H9 (cell line): ENCODE measurements around the gene VSTM4. TPM values are rescaled to one million over a fixed set of nuclear protein-coding genes. Genes with fewer than 3 reads are reported as not detected.

ENCODE experiments used
- DNase-seq: peaks from one replicate; pipeline ENCODE4 v3.0.0-alpha.2; 2017
- H2AFZ ChIP-seq: one replicate; pipeline ENCODE4 v1.6.1; 2013; ENCODE audit warnings: mild to moderate bottlenecking, low read length, control low read depth, moderate library complexity
- H2AK5ac ChIP-seq: 2 replicates; pipeline ENCODE4 v1.6.1; 2013; ENCODE audit warnings: low read length, control low read depth, mixed read lengths; ENCODE audit not compliant: insufficient read length
- H2BK120ac ChIP-seq: one replicate; pipeline ENCODE4 v1.6.1; 2013; ENCODE audit warnings: low read depth, mild to moderate bottlenecking, low read length, control low read depth, inconsistent platforms; ENCODE audit not compliant: poor library complexity, severe bottlenecking
- H2BK12ac ChIP-seq: 2 replicates; pipeline ENCODE4 v1.6.1; 2013; ENCODE audit warnings: low read length, control low read depth, mixed read lengths, low read depth; ENCODE audit not compliant: insufficient read length
- H2BK15ac ChIP-seq: 2 replicates; pipeline ENCODE4 v1.6.1; 2013; ENCODE audit warnings: low read depth, low read length, control low read depth
- H2BK20ac ChIP-seq: one replicate; pipeline ENCODE4 v1.6.1; 2013; ENCODE audit warnings: low read depth, mild to moderate bottlenecking, low read length, control low read depth, inconsistent platforms; ENCODE audit not compliant: poor library complexity, severe bottlenecking
- H2BK5ac ChIP-seq: 2 replicates; pipeline ENCODE4 v1.6.1; 2013; ENCODE audit warnings: low read length, control low read depth, mixed read lengths; ENCODE audit not compliant: insufficient read length
- H3K14ac ChIP-seq: 2 replicates; pipeline ENCODE4 v1.6.1; 2013; ENCODE audit warnings: low read length, control low read depth; ENCODE audit not compliant: insufficient read depth
- H3K18ac ChIP-seq: 2 replicates; pipeline ENCODE4 v1.6.1; 2013; ENCODE audit warnings: low read depth, mild to moderate bottlenecking, mixed read lengths, low read length, control low read depth; ENCODE audit not compliant: insufficient read length
- H3K23ac ChIP-seq: 2 replicates; pipeline ENCODE4 v1.6.1; 2013; ENCODE audit warnings: low read length, control low read depth, mixed read lengths, low read depth; ENCODE audit not compliant: insufficient read length
- H3K23me2 ChIP-seq: 2 replicates; pipeline ENCODE4 v1.6.1; 2013; ENCODE audit warnings: low read depth, mild to moderate bottlenecking, mixed read lengths, low read length, control low read depth; ENCODE audit not compliant: insufficient read length, poor library complexity, severe bottlenecking
- H3K27ac ChIP-seq: 2 replicates; pipeline ENCODE4 v1.5.1; 2013; ENCODE audit warnings: low read length, control low read depth, mixed read lengths, low read depth; ENCODE audit not compliant: insufficient read length
- H3K27me3 ChIP-seq: 2 replicates; pipeline ENCODE4 v1.6.1; 2013; ENCODE audit warnings: low read length, control low read depth, inconsistent platforms; ENCODE audit not compliant: insufficient read depth
- H3K4ac ChIP-seq: 2 replicates; pipeline ENCODE4 v1.6.1; 2013; ENCODE audit warnings: low read depth, mild to moderate bottlenecking, control low read depth, inconsistent platforms, low read length, moderate library complexity
- H3K4me1 ChIP-seq: 2 replicates; pipeline ENCODE4 v1.6.1; 2013; ENCODE audit warnings: low read length, control low read depth, inconsistent platforms; ENCODE audit not compliant: insufficient read depth
- H3K4me2 ChIP-seq: 2 replicates; pipeline ENCODE4 v1.6.1; 2013; ENCODE audit warnings: low read length, control low read depth, mixed read lengths; ENCODE audit not compliant: insufficient read length, insufficient read depth
- H3K56ac ChIP-seq: 2 replicates; pipeline ENCODE4 v1.6.1; 2013; ENCODE audit warnings: low read depth, mild to moderate bottlenecking, mixed read lengths, low read length, control low read depth; ENCODE audit not compliant: insufficient read length
- H3K79me1 ChIP-seq: 2 replicates; pipeline ENCODE4 v1.6.1; 2013; ENCODE audit warnings: low read depth, mild to moderate bottlenecking, moderate library complexity, low read length, control low read depth, inconsistent platforms; ENCODE audit not compliant: insufficient read depth, poor library complexity, severe bottlenecking
- H3K79me2 ChIP-seq: 2 replicates; pipeline ENCODE4 v1.6.1; 2013; ENCODE audit warnings: low read length, control low read depth, inconsistent platforms; ENCODE audit not compliant: insufficient read depth
- H3K9ac ChIP-seq: 2 replicates; pipeline ENCODE4 v1.6.1; 2013; ENCODE audit warnings: low read length, control low read depth, mixed read lengths; ENCODE audit not compliant: insufficient read length; ENCODE audit errors: extremely low read depth
- H3K9me3 ChIP-seq: one replicate; pipeline ENCODE4 v1.6.1; 2013; ENCODE audit warnings: low read depth, low read length, inconsistent platforms; ENCODE audit not compliant: control insufficient read depth
- H3T11ph ChIP-seq: one replicate; pipeline ENCODE4 v1.6.1; 2013; ENCODE audit warnings: mild to moderate bottlenecking, low read length, control low read depth, inconsistent platforms
- H4K20me1 ChIP-seq: one replicate; pipeline ENCODE4 v1.6.1; 2013; ENCODE audit not compliant: control insufficient read depth, insufficient read length, insufficient read depth
- H4K5ac ChIP-seq: 2 replicates; pipeline ENCODE4 v1.6.1; 2013; ENCODE audit warnings: low read depth, mild to moderate bottlenecking, mixed read lengths, low read length, control low read depth; ENCODE audit not compliant: insufficient read length
- H4K8ac ChIP-seq: replicated peaks from 2 replicates; pipeline ENCODE4 v1.6.1; 2013; ENCODE audit warnings: low read length, control low read depth, mixed read lengths, low read depth; ENCODE audit not compliant: insufficient read length
- H4K91ac ChIP-seq: 2 replicates; pipeline ENCODE4 v1.6.1; 2013; ENCODE audit warnings: low read depth, mild to moderate bottlenecking, moderate library complexity, mixed read lengths, low read length, control low read depth; ENCODE audit not compliant: insufficient read length
- H3K27ac Mint-ChIP-seq, 3 experiments: 2 replicates in 2 of 3; 3 replicates in 1 of 3; pipeline ENCODE4 v1.8.0; 2020 to 2021; ENCODE audit warnings: mixed read lengths in 3 of 3, mild to moderate bottlenecking in 1 of 3, moderate library complexity in 1 of 3
- H3K27me3 Mint-ChIP-seq: 2 replicates; pipeline ENCODE4 v1.8.0; 2021; ENCODE audit warnings: low read depth, mild to moderate bottlenecking, moderate library complexity, mixed read lengths
- H3K36me3 Mint-ChIP-seq, 3 experiments: 2 replicates in 2 of 3; 3 replicates in 1 of 3; pipeline ENCODE4 v1.8.0; 2020 to 2021; ENCODE audit warnings: low read depth in 3 of 3, mixed read lengths in 3 of 3; ENCODE audit not compliant: insufficient read depth in 1 of 3
- H3K4me1 Mint-ChIP-seq, 2 experiments: 2 replicates each; pipeline ENCODE4 v1.8.0; 2020; ENCODE audit warnings: mixed read lengths in 2 of 2
- H3K4me3 Mint-ChIP-seq, 2 experiments: 2 replicates in 1 of 2; 3 replicates in 1 of 2; pipeline ENCODE4 v1.8.0; 2020 to 2021; ENCODE audit warnings: mild to moderate bottlenecking in 2 of 2, mixed read lengths in 2 of 2, moderate library complexity in 1 of 2
- H3K9me3 Mint-ChIP-seq, 2 experiments: 2 replicates in 1 of 2; 3 replicates in 1 of 2; pipeline ENCODE4 v1.8.0; 2020; ENCODE audit warnings: mild to moderate bottlenecking in 2 of 2, mixed read lengths in 2 of 2, moderate library complexity in 1 of 2
- CTCF ChIP-seq: fragments of 200-600 bp; sonication (generic); conservative IDR thresholded peaks from 3 replicates; pipeline ENCODE4 v1.8.0; 2021; ENCODE audit warnings: antibody characterized with exemption, mild to moderate bottlenecking
- WGBS: extraction: QIAGEN DNeasy Blood & Tissue Kit; methylation state at CpG from one replicate; pipeline ENCODE4 v1.1.7; 2013; ENCODE audit warnings: missing lambda C conversion rate, low lambda C conversion rate, mixed read lengths; ENCODE audit not compliant: insufficient read length; ENCODE audit errors: extremely low coverage; 5-methylcytosine and 5-hydroxymethylcytosine counted together
- total RNA-seq: library from RNA; stranded (reverse); gene quantifications from 2 replicates; pipeline ENCODE4 v1.2.1, GENCODE V29; 2021

Gene VSTM4
- total RNA-seq, 1 experiment from 2014 or later = 0.44 TPM

GRCh38 chr10:49076741-49077521 is 38.4 kb downstream of the VSTM4 start:
- H3K27me3 Mint-ChIP-seq = peaks cover 3% of the 10 kb centered on the region
- Histone ChIP-seq H2BK5ac (no peak overlapping the region), H4K8ac (no peak overlapping the region), H2AK5ac (no peak overlapping the region), H3K27me3 (no peaks in the 10 kb centered on the region; the same call in 1 of the 2 replicates), H3K4ac (no peak overlapping the region), H3K9me3 (no peaks in the 10 kb centered on the region), H3K4me1 (peaks cover 3% of the 10 kb centered on the region; the same call in 1 of the 2 replicates), H2BK20ac (no peak overlapping the region), H3K79me2 (no peaks in the 10 kb centered on the region), H4K91ac (no peak overlapping the region), H2AFZ (no peak overlapping the region), H4K5ac (no peak overlapping the region), H3K23me2 (no peaks in the 10 kb centered on the region), H2BK12ac (no peak overlapping the region), H3K27ac (no peak overlapping the region), H2BK120ac (no peak overlapping the region), H4K20me1 (no peaks in the 10 kb centered on the region), H3K14ac (no peak overlapping the region), H3K4me2 (no peak overlapping the region), H3K18ac (peak overlapping the region; percentile 30), H3K79me1 (no peaks in the 10 kb centered on the region), H3T11ph (no peak overlapping the region), H2BK15ac (no peak overlapping the region), H3K9ac (no peak overlapping the region), H3K23ac (no peak overlapping the region), H3K56ac (no peak overlapping the region)
- H3K4me1 Mint-ChIP-seq = peaks cover 13 to 14% of the 10 kb centered on the region in 2 experiments
- no peak overlapping the region for H3K4me3 Mint-ChIP-seq
- H3K27ac Mint-ChIP-seq = peak overlapping the region in 1 of 3 experiments; percentile 88; a peak in 2 of 7 replicates
- no peaks in the 10 kb centered on the region for H3K9me3 Mint-ChIP-seq
- WGBS = no CpG with 5 or more reads among the region's 13 CpGs
- TF ChIP-seq CTCF = no peak
- no peak for DNase-seq
- no peaks in the 10 kb centered on the region; a peak in 1 of 7 replicates for H3K36me3 Mint-ChIP-seq
